ENCODE measurements around the gene TSPAN9.

Gene TSPAN9

DNA sequence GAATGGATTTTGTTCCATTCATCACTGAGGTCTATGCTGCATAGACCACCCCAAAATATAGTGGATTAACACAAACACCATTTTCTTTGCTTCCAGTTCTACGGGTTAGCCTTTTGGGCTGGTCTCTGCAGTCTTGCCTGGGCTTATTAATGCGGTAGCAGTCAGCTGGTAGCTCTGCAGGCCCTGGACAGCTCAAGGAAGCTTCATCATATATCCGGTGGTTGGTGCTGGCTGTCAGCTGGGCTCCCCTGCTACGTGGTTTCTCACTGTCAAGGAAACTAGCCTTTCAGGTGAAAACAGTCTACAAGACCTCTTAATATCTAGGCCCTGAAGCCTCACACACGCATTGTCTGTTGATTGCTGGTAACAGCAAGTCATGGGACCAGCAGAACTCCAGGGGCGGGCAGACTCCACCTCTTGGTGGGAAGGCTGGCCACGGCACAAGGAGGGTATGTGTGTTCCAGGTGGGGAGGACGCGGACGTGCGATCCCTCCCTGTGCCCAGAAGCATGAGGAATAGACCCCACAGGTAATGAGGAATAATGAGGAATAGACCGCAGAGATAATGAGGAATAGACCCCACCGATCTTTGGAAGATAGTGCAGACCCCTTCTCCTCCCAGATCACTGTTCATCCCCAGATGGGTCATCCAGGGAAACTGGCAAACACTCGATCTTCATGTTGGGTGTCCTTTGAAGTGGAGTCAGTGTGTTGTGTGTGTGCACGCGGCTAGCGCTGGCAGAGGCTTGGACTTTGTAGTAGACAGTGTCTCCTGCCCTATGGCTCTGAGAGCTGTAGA lies 13.3 kb downstream of the TSPAN9 start:
- DNase-seq, result no peak
- H3K4me1 ChIP-seq (ENCODE audit: control extremely low read depth in 1 of 4, control insufficient read depth in 4 of 4, insufficient read depth in 4 of 4, low read length in 3 of 4), result no peaks in the 10 kb centered on the region
- CTCF ChIA-PET, result interaction anchor here (1.1 to 1.4 kb wide), 2 partner anchors 10 to 45 kb away, joined by 3 to 4 read pairs; no protein-coding TSS in a partner anchor
- WGBS (ENCODE audit: insufficient coverage), result 96% methylated on average over 10 of the region's 17 CpGs
- POLR2A ChIA-PET, result interaction anchor here (0.6 kb wide), 1 partner anchor 34 kb away, joined by 3 read pairs; no protein-coding TSS in a partner anchor
- no peak overlapping the region for H3K27ac ChIP-seq (ENCODE audit: insufficient read depth in 1 of 2, low read depth in 1 of 2, low read length in 2 of 2, poor library complexity in 1 of 2, severe bottlenecking in 2 of 2)
- no peaks in the 10 kb centered on the region for H3K36me3 ChIP-seq (ENCODE audit: control insufficient read depth in 4 of 4, insufficient read depth in 4 of 4, low read length in 3 of 4)
- H3K4me3 ChIP-seq (ENCODE audit: control insufficient read depth in 1 of 7, extremely low read depth in 1 of 7, insufficient read depth in 4 of 7, low read depth in 2 of 7, low read length in 6 of 7), result no peak overlapping the region
- H3K9me3 ChIP-seq (ENCODE audit: control extremely low read depth in 1 of 5, control insufficient read depth in 4 of 5, insufficient read depth in 2 of 5, low read depth in 1 of 5, low read length in 4 of 5), result no peaks in the 10 kb centered on the region
- H3K27me3 ChIP-seq (replicated peaks in 2 of 5; ENCODE audit: control insufficient read depth in 4 of 5, insufficient read depth in 5 of 5, low read length in 4 of 5), result peaks cover 0 to 18% (median 14%) of the 10 kb centered on the region in 5 experiments

DNA sequence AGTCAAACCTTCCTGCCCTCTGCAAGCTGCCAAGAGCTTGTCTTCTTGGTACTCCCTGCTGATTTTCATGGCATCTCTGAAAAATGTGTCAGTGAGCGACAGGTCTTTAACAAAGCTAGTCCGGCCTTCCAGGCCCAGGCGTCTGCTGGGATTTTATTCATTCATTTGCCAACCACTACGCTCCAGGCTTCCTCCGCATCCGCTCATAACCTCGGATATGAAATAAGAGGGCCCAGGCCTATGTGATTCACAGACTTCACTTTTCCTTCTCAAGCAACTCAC lies 13.8 kb downstream of the TSPAN9 start:
- peaks cover 0 to 18% (median 13%) of the 10 kb centered on the region in 5 experiments for H3K27me3 ChIP-seq (replicated peaks in 2 of 5; ENCODE audit: control insufficient read depth in 4 of 5, insufficient read depth in 5 of 5, low read length in 4 of 5)
- H3K27ac ChIP-seq (ENCODE audit: insufficient read depth in 1 of 2, low read depth in 1 of 2, low read length in 2 of 2, poor library complexity in 1 of 2, severe bottlenecking in 2 of 2), result no peak overlapping the region
- H3K9me3 ChIP-seq (ENCODE audit: control extremely low read depth in 1 of 5, control insufficient read depth in 4 of 5, insufficient read depth in 2 of 5, low read depth in 1 of 5, low read length in 4 of 5), result no peaks in the 10 kb centered on the region
- no peaks in the 10 kb centered on the region for H3K36me3 ChIP-seq (ENCODE audit: control insufficient read depth in 4 of 4, insufficient read depth in 4 of 4, low read length in 3 of 4)
- ChIA-PET CTCF (interaction anchor here (1.1 to 1.4 kb wide), 2 partner anchors 10 to 44 kb away, joined by 3 to 4 read pairs; no protein-coding TSS in a partner anchor), POLR2A (interaction anchor here (0.6 kb wide), 1 partner anchor 33 kb away, joined by 3 read pairs; no protein-coding TSS in a partner anchor)
- no peak overlapping the region for H3K4me3 ChIP-seq (ENCODE audit: control insufficient read depth in 1 of 7, extremely low read depth in 1 of 7, insufficient read depth in 4 of 7, low read depth in 2 of 7, low read length in 6 of 7)
- no peaks in the 10 kb centered on the region for H3K4me1 ChIP-seq (ENCODE audit: control extremely low read depth in 1 of 4, control insufficient read depth in 4 of 4, insufficient read depth in 4 of 4, low read length in 3 of 4)
- WGBS (ENCODE audit: insufficient coverage), result 93% methylated on average over 5 of the region's 7 CpGs
- DNase-seq, result no peak

DNA sequence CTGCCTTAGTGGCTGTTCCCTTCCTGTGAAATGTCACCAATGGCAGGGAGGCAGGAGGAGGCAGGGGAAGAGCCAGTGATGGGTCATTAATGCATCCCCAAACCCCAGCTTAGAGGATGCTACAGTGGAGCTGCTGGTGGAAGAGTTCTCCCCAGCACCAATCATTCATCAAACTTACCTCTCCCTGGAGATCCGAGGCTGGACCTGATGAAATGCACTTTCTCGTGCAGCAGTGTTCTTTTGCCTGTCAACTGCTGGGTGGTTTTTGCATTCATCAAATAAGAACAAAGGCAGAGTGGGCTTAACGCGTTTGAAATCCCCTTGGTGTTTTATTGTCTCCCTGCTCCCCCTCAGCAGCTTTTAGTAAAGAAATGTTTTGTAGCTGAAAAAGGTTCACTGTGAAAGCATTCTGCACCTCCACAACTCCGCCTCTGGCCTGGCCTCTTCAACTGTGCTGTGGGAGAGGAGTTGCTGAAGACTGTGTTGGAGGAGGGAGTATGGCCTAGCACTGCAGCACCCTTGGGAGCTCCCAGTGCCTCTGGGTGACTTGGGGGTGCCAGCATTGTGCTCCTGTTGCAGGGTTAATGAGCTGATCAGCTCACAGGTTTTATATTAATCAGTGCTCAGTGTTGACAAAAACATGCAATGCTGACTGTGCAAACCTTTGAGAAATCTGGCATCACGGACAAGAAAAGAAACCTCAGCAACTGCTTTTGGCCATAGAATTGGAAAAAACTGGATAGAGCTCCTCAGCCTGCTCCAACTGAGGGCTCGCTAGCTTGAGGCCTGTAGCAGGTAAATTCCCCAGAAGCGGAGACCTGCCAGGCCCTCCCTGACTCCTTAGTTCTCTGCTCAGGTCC lies 14.4 kb downstream of the TSPAN9 start:
- CTCF ChIA-PET, result interaction anchor here (1.1 to 1.4 kb wide), 2 partner anchors 9 to 43 kb away, joined by 3 to 4 read pairs; no protein-coding TSS in a partner anchor
- peaks cover 0 to 3% (median 0%) of the 10 kb centered on the region in 5 experiments for H3K9me3 ChIP-seq (ENCODE audit: control extremely low read depth in 1 of 5, control insufficient read depth in 4 of 5, insufficient read depth in 2 of 5, low read depth in 1 of 5, low read length in 4 of 5)
- DNase-seq, result no peak
- H3K4me1 ChIP-seq (ENCODE audit: control extremely low read depth in 1 of 4, control insufficient read depth in 4 of 4, insufficient read depth in 4 of 4, low read length in 3 of 4), result no peaks in the 10 kb centered on the region
- H3K27me3 ChIP-seq (replicated peaks in 2 of 5; ENCODE audit: control insufficient read depth in 4 of 5, insufficient read depth in 5 of 5, low read length in 4 of 5), result peaks cover 0 to 21% (median 12%) of the 10 kb centered on the region in 5 experiments
- no peak overlapping the region for H3K4me3 ChIP-seq (ENCODE audit: control insufficient read depth in 1 of 7, extremely low read depth in 1 of 7, insufficient read depth in 4 of 7, low read depth in 2 of 7, low read length in 6 of 7)
- no peak overlapping the region for H3K27ac ChIP-seq (ENCODE audit: insufficient read depth in 1 of 2, low read depth in 1 of 2, low read length in 2 of 2, poor library complexity in 1 of 2, severe bottlenecking in 2 of 2)
- POLR2A ChIA-PET, result interaction anchor here (0.6 kb wide), 1 partner anchor 176 kb away, joined by 3 read pairs; no protein-coding TSS in a partner anchor
- 93% methylated on average over 4 of the region's 8 CpGs for WGBS (ENCODE audit: insufficient coverage)
- no peaks in the 10 kb centered on the region for H3K36me3 ChIP-seq (ENCODE audit: control insufficient read depth in 4 of 4, insufficient read depth in 4 of 4, low read length in 3 of 4)

DNA sequence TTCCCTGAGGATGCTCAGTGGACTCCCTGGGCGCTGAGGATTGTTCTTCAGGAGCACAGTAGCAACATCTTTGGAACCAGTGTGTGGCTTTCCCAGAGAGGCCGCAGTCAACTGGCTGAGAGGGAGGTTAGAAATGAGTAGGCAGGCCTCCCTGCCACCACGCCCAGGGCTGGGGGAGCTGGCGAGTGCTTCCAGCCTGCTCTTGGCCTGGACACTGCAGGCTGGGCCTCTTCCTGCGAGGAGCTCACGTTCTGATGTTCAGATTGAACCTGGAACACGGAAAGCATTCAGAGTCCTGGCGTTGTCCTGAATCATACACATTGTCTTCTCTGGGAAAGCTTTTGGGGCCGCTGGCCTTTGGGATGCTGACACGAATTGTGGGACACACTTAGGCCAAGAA lies 15.6 kb downstream of the TSPAN9 start:
- Histone ChIP-seq H3K27me3 (replicated peaks in 2 of 5; ENCODE audit: control insufficient read depth in 4 of 5, insufficient read depth in 5 of 5, low read length in 4 of 5) (peaks cover 0 to 30% (median 12%) of the 10 kb centered on the region in 5 experiments), H3K9me3 (ENCODE audit: control extremely low read depth in 1 of 5, control insufficient read depth in 4 of 5, insufficient read depth in 2 of 5, low read depth in 1 of 5, low read length in 4 of 5) (peaks cover 0 to 3% (median 0%) of the 10 kb centered on the region in 5 experiments), H3K4me1 (ENCODE audit: control extremely low read depth in 1 of 4, control insufficient read depth in 4 of 4, insufficient read depth in 4 of 4, low read length in 3 of 4) (peaks cover 0 to 7% (median 0%) of the 10 kb centered on the region in 4 experiments), H3K27ac (ENCODE audit: insufficient read depth in 1 of 2, low read depth in 1 of 2, low read length in 2 of 2, poor library complexity in 1 of 2, severe bottlenecking in 2 of 2) (no peak overlapping the region), H3K4me3 (ENCODE audit: control insufficient read depth in 1 of 7, extremely low read depth in 1 of 7, insufficient read depth in 4 of 7, low read depth in 2 of 7, low read length in 6 of 7) (no peak overlapping the region), H3K36me3 (ENCODE audit: control insufficient read depth in 4 of 4, insufficient read depth in 4 of 4, low read length in 3 of 4) (no peaks in the 10 kb centered on the region)
- 96% methylated on average over 8 of the region's 10 CpGs for WGBS (ENCODE audit: insufficient coverage)
- ChIA-PET POLR2A (interaction anchor here (0.6 kb wide), 1 partner anchor 9 kb away, joined by 7 read pairs; no protein-coding TSS in a partner anchor), CTCF (no interaction called here)
- no peak for DNase-seq

DNA sequence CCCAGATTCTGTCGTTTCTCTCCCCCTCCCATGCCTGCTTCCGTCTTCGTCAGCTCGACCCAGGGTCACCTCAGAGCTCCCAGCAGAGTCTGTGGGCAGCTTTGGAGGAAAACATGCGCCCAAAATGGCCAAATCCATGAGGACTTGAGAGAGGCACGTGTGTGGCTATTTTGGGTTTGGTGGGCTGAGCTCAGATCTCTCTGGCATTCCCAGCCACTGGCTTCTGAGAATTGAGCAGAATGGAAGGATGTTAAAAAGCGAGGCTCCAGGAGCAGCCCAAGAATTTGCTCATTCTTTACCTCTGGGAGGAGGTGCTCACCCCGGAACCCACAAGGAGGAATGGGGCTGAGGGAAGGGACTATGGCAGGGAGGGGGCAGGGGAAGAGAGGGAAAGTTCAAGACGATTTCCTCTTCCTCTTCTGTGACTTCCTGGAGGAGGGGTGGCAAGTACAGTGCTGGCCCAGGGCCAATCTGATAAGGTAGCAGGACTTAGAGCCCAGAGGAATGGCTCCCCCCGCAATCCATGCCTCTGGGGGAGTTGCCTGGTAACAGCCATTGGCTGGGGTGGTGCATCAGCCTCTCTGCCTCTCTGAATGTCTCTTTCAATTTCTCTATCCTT lies 20.1 kb downstream of the TSPAN9 start:
- CTCF ChIA-PET, result interaction anchor here (0.8 to 1.3 kb wide), 3 partner anchors 22 to 27 kb away, joined by 3 to 5 read pairs (median 3); no protein-coding TSS in a partner anchor
- POLR2A ChIA-PET, result interaction anchor here (0.6 kb wide), 1 partner anchor 11 kb away, joined by 3 read pairs; no protein-coding TSS in a partner anchor
- Histone ChIP-seq H3K27ac (ENCODE audit: insufficient read depth in 1 of 2, low read depth in 1 of 2, low read length in 2 of 2, poor library complexity in 1 of 2, severe bottlenecking in 2 of 2) (no peak overlapping the region), H3K36me3 (ENCODE audit: control insufficient read depth in 4 of 4, insufficient read depth in 4 of 4, low read length in 3 of 4) (no peaks in the 10 kb centered on the region), H3K4me3 (ENCODE audit: control insufficient read depth in 1 of 7, extremely low read depth in 1 of 7, insufficient read depth in 4 of 7, low read depth in 2 of 7, low read length in 6 of 7) (no peak overlapping the region), H3K4me1 (ENCODE audit: control extremely low read depth in 1 of 4, control insufficient read depth in 4 of 4, insufficient read depth in 4 of 4, low read length in 3 of 4) (peaks cover 0 to 10% (median 0%) of the 10 kb centered on the region in 4 experiments), H3K27me3 (replicated peaks in 2 of 5; ENCODE audit: control insufficient read depth in 4 of 5, insufficient read depth in 5 of 5, low read length in 4 of 5) (peaks cover 0 to 57% (median 4%) of the 10 kb centered on the region in 5 experiments), H3K9me3 (ENCODE audit: control extremely low read depth in 1 of 5, control insufficient read depth in 4 of 5, insufficient read depth in 2 of 5, low read depth in 1 of 5, low read length in 4 of 5) (peaks cover 0 to 22% (median 4%) of the 10 kb centered on the region in 5 experiments)
- DNase-seq, result peak; percentile 52 to 80 (median 74)
- 40% methylated on average over 8 of the region's 10 CpGs for WGBS (ENCODE audit: insufficient coverage)

DNA sequence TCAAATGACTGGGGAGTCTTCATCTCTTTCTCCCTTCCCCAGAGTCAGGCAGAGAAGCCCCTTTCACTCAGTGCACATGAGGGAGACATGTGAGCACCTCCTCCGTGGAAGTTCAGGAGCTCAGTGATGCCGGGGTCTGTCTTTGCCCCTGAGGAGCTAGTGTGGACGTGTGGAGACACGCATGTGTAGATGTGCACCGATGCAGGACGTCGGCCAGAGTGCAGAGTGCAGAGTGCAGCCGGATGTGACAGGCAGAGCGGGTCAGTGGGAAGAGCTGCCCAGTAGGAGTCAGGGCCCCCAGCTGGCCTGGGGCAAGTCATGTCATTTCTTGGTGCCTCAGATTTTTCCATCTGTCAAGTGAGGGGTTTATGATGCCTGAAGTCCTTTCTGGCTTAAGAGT lies 20.7 kb downstream of the TSPAN9 start:
- 86% methylated on average over 9 of the region's 9 CpGs for WGBS (ENCODE audit: insufficient coverage)
- Histone ChIP-seq H3K36me3 (ENCODE audit: control insufficient read depth in 4 of 4, insufficient read depth in 4 of 4, low read length in 3 of 4) (no peaks in the 10 kb centered on the region), H3K4me3 (ENCODE audit: control insufficient read depth in 1 of 7, extremely low read depth in 1 of 7, insufficient read depth in 4 of 7, low read depth in 2 of 7, low read length in 6 of 7) (no peak overlapping the region), H3K4me1 (ENCODE audit: control extremely low read depth in 1 of 4, control insufficient read depth in 4 of 4, insufficient read depth in 4 of 4, low read length in 3 of 4) (peaks cover 0 to 10% (median 0%) of the 10 kb centered on the region in 4 experiments), H3K27ac (ENCODE audit: insufficient read depth in 1 of 2, low read depth in 1 of 2, low read length in 2 of 2, poor library complexity in 1 of 2, severe bottlenecking in 2 of 2) (no peak overlapping the region), H3K27me3 (replicated peaks in 2 of 5; ENCODE audit: control insufficient read depth in 4 of 5, insufficient read depth in 5 of 5, low read length in 4 of 5) (peaks cover 0 to 55% (median 4%) of the 10 kb centered on the region in 5 experiments), H3K9me3 (ENCODE audit: control extremely low read depth in 1 of 5, control insufficient read depth in 4 of 5, insufficient read depth in 2 of 5, low read depth in 1 of 5, low read length in 4 of 5) (peaks cover 0 to 22% (median 4%) of the 10 kb centered on the region in 5 experiments)
- no peak for DNase-seq
- ChIA-PET POLR2A (no interaction called here), CTCF (interaction anchor here (0.6 to 1.3 kb wide), 3 partner anchors 21 to 1712 kb away, joined by 3 read pairs; no protein-coding TSS in a partner anchor)

Measured in common myeloid progenitor, CD34-positive (primary cell).